Measurements from ENCODE around the gene BRIP1. TPM values are rescaled to one million over a fixed set of nuclear protein-coding genes. Genes with fewer than 3 reads are reported as not detected.

The BRIP1 gene
- total RNA-seq, 1 experiment from 2014 or later: 30.2 TPM

GRCh38 chr17:61761827-61762226, 101.5 kb downstream of the BRIP1 start:
- no peak for TF ChIP-seq EZH2 (IDR thresholded peaks at IDR 0.05; ENCODE audit: borderline replicate concordance, low read depth, low read length, poor library complexity, severe bottlenecking)
- TF ChIP-seq CTCF (conservative IDR thresholded peaks at IDR 0.05; ENCODE audit: low read depth, low read length): no peak
- ChIA-PET POLR2A (ENCODE audit: low non-redundant PET) (no interaction called here), CTCF (no interaction called here)
- no peak overlapping the region for H3K4me3 ChIP-seq (ENCODE audit: low read depth, low read length, poor library complexity, severe bottlenecking)
- H3K27ac ChIP-seq (ENCODE audit: low read depth, low read length, poor library complexity, severe bottlenecking): no peak overlapping the region
- no peaks in the 10 kb centered on the region for H3K4me1 ChIP-seq (ENCODE audit: insufficient read depth, low read length, poor library complexity, severe bottlenecking)
- H3K36me3 ChIP-seq (ENCODE audit: insufficient read depth, low read length, poor library complexity, severe bottlenecking): peaks cover 10% of the 10 kb centered on the region
- intact Hi-C loops (cut with micrococcal nuclease; ENCODE audit: unreplicated experiment): no loop called here
- no TSS peak for BruUV-seq (replicated peaks)
- no peaks in the 10 kb centered on the region for H3K27me3 ChIP-seq (replicated peaks; ENCODE audit: insufficient read depth, low read depth, low read length, poor library complexity)
- DNase-seq (ENCODE audit: low spot score): no peak
- peaks cover 3% of the 10 kb centered on the region for H3K9me3 ChIP-seq (ENCODE audit: low read depth, low read length, poor library complexity, severe bottlenecking)

GRCh38 chr17:61759362-61759761, 104.0 kb downstream of the BRIP1 start:
- BruUV-seq (replicated peaks): no TSS peak
- Histone ChIP-seq H3K4me1 (ENCODE audit: insufficient read depth, low read length, poor library complexity, severe bottlenecking) (peaks cover 4% of the 10 kb centered on the region), H3K9me3 (ENCODE audit: low read depth, low read length, poor library complexity, severe bottlenecking) (peaks cover 3% of the 10 kb centered on the region), H3K27me3 (replicated peaks; ENCODE audit: insufficient read depth, low read depth, low read length, poor library complexity) (no peaks in the 10 kb centered on the region), H3K36me3 (ENCODE audit: insufficient read depth, low read length, poor library complexity, severe bottlenecking) (peaks cover 10% of the 10 kb centered on the region), H3K4me3 (ENCODE audit: low read depth, low read length, poor library complexity, severe bottlenecking) (no peak overlapping the region), H3K27ac (ENCODE audit: low read depth, low read length, poor library complexity, severe bottlenecking) (no peak overlapping the region)
- no peak for DNase-seq (ENCODE audit: low spot score)
- ChIA-PET CTCF (no interaction called here), POLR2A (ENCODE audit: low non-redundant PET) (no interaction called here)
- TF ChIP-seq EZH2 (IDR thresholded peaks at IDR 0.05; ENCODE audit: borderline replicate concordance, low read depth, low read length, poor library complexity, severe bottlenecking) (no peak), CTCF (conservative IDR thresholded peaks at IDR 0.05; ENCODE audit: low read depth, low read length) (no peak)
- intact Hi-C loops (cut with micrococcal nuclease; ENCODE audit: unreplicated experiment): no loop called here

- TF ChIP-seq EZH2 (IDR thresholded peaks at IDR 0.05; ENCODE audit: borderline replicate concordance, low read depth, low read length, poor library complexity, severe bottlenecking): no peak
- no peak for TF ChIP-seq CTCF (conservative IDR thresholded peaks at IDR 0.05; ENCODE audit: low read depth, low read length)
- no peak for DNase-seq (ENCODE audit: low spot score)
- ChIA-PET POLR2A (ENCODE audit: low non-redundant PET) (no interaction called here), CTCF (no interaction called here)
- H3K9me3 ChIP-seq (ENCODE audit: low read depth, low read length, poor library complexity, severe bottlenecking): peaks cover 3% of the 10 kb centered on the region
- H3K27ac ChIP-seq (ENCODE audit: low read depth, low read length, poor library complexity, severe bottlenecking): no peak overlapping the region
- BruUV-seq (replicated peaks): no TSS peak
- H3K4me1 ChIP-seq (ENCODE audit: insufficient read depth, low read length, poor library complexity, severe bottlenecking): peaks cover 6% of the 10 kb centered on the region
- peaks cover 10% of the 10 kb centered on the region for H3K36me3 ChIP-seq (ENCODE audit: insufficient read depth, low read length, poor library complexity, severe bottlenecking)
- H3K4me3 ChIP-seq (ENCODE audit: low read depth, low read length, poor library complexity, severe bottlenecking): no peak overlapping the region
- intact Hi-C loops (cut with micrococcal nuclease; ENCODE audit: unreplicated experiment): no loop called here
- no peaks in the 10 kb centered on the region for H3K27me3 ChIP-seq (replicated peaks; ENCODE audit: insufficient read depth, low read depth, low read length, poor library complexity)
Observed at GRCh38 chr17:61758430-61758829, 104.9 kb downstream of the BRIP1 start.

Measured in A673 (cell line).